GM12865 (cell line): ENCODE data around the gene STYK1.

Source experiments
- DNase-seq: peaks from one replicate; pipeline ENCODE4 v3.0.0; 2010; ENCODE audit warnings: low read depth
- H3K4me3 ChIP-seq: 2 replicates; pipeline ENCODE4 v1.5.1; 2011; ENCODE audit warnings: mild to moderate bottlenecking, low read depth, low read length, control low read depth
- CTCF ChIP-seq: IDR thresholded peaks from 2 replicates; pipeline ENCODE4 v1.5.1; 2011; ENCODE audit warnings: low read length, control low read depth, low read depth, inconsistent platforms; ENCODE audit not compliant: insufficient read depth; ENCODE audit errors: missing control alignments

STYK1 gene

GRCh38 chr12:10718279-10718821 lies 44.5 kb upstream of the STYK1 start:
- TF ChIP-seq CTCF = no peak
- DNase-seq = no peak
- H3K4me3 ChIP-seq = no peak overlapping the region

DNA sequence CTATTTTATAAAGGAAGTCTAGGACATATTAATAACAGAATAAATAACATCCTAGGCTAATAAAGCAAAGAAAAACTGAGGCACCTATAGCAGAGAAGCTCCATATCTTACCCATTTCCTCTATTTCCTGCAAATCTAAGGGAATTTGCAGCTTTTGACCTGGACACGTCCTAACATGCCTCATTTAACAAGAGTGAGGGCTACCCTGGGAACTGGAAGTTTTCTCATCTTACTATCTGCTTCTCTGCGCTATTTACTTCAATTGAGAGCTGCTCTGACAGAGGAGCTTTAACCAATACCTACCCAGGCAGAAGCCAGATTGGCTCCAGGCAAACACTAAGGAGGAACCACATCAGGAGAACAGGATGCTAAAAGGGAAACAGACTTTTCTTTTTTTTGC lies 43.6 kb upstream of the STYK1 start:
- no peak for DNase-seq
- TF ChIP-seq CTCF = no peak
- H3K4me3 ChIP-seq = no peak overlapping the region

GRCh38 chr12:10716704-10717315 lies 43.0 kb upstream of the STYK1 start:
- no peak for DNase-seq
- H3K4me3 ChIP-seq = no peak overlapping the region
- no peak for TF ChIP-seq CTCF

DNA sequence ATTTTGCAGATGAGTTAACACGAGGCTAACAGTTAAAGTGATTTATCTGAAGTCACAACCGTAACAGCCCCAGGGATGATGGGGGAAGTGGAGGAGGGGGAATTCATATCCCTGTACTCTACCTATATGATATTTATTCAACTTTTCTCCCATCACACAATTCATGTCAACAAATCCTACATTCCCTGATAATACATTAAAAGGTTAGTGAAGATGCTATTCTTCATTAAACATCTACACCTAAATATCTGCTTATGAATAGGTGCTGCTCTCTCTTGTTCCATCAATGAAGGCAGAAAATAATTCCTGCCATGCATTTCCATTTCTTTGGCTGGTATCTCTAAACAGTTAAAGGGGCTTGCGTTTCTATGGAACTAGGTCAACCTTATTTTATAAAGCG lies 42.4 kb upstream of the STYK1 start:
- no peak for DNase-seq
- no peak for TF ChIP-seq CTCF
- H3K4me3 ChIP-seq = no peak overlapping the region

DNA sequence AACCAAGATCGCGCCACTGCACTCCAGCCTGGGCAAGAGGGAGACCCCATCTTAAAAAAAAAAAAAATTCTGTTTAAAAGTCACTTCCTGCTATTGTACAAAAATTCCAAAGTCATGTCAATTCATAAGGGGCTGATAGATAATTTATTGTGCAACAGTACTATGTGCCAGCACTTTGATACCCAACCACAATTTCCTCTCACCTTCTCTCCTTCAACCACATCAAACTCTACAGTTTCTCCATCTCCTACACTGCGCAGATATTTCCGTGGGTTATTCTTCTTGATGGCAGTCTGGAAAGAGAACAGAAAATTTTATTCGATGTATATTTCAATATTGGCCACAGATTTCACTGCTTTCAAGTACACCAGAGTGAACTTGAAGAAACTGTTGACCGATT lies 41.6 kb upstream of the STYK1 start:
- DNase-seq = no peak
- TF ChIP-seq CTCF = no peak
- no peak overlapping the region for H3K4me3 ChIP-seq

DNA sequence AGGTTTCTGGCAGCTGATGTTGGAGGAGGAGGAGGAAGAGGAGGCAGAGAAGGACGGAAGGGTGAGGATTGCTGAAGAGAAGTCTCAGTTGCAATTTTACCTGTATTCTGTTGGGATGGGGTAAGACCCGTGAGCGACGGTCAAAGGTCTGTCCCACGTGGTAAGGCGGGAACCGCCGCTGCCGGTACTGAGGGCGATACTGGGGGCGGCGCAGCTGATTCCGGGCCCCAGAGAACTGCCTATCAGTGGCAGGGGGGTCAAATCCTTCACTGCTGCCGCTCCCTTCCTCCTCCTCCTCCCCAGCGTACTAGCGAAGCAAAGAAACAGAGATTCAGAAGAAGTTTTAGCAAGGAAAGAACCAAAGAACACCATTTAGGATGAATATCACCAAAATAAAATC lies 36.0 kb upstream of the STYK1 start:
- no peak for DNase-seq
- no peak overlapping the region for H3K4me3 ChIP-seq
- no peak for TF ChIP-seq CTCF

GRCh38 chr12:10708862-10709261 lies 35.0 kb upstream of the STYK1 start:
- no peak for TF ChIP-seq CTCF
- no peak overlapping the region for H3K4me3 ChIP-seq
- no peak for DNase-seq
